Panc1 (cell line): ENCODE measurements around the gene HSPA12A. TPM values are rescaled to one million over a fixed set of nuclear protein-coding genes. Genes with fewer than 3 reads are reported as not detected.

Experiments
- ATAC-seq: fragments of 200-7000 bp; cut with Tn5 transposase; 2 replicates; pipeline ENCODE4 v1.9.1; 2020; ENCODE audit warnings: mild to moderate bottlenecking, moderate library complexity
- BruUV-seq: library from RNA; stranded (reverse); fragments of 400-500 nt; replicated peaks from 2 replicates; lab custom pipeline; 2021; lab: Mats Ljungman, UMichigan
- CTCF ChIA-PET: fragments of 300-600 bp; sonication (Branson Sonifier 250); formaldehyde crosslinking; loops from one replicate; lab custom pipeline; 2022; ENCODE audit warnings: antibody characterized with exemption; lab: Charles Lee
- POLR2A ChIA-PET: fragments of 300-600 bp; sonication (Branson Sonifier 250); formaldehyde crosslinking; loops from one replicate; lab custom pipeline; 2022; ENCODE audit warnings: antibody characterized with exemption; lab: Charles Lee
- DNase-seq: peaks from one replicate; pipeline ENCODE4 v3.0.0-alpha.2; 2010; ENCODE audit warnings: low read depth, low spot score
- H3K27ac ChIP-seq: 2 replicates; pipeline ENCODE4 v1.5.1; 2011; ENCODE audit warnings: mild to moderate bottlenecking, low read length, inconsistent platforms
- H3K27me3 ChIP-seq: fragments of 200-500 bp; sonication (Bioruptor generic); 2 replicates; pipeline ENCODE4 v1.6.0; 2014; ENCODE audit warnings: low read length, inconsistent platforms; ENCODE audit not compliant: control insufficient read depth, insufficient read depth
- H3K36me3 ChIP-seq: fragments of 200-500 bp; sonication (Bioruptor generic); 2 replicates; pipeline ENCODE4 v1.5.1; 2014; ENCODE audit warnings: inconsistent platforms, mild to moderate bottlenecking, low read length, moderate library complexity; ENCODE audit not compliant: control insufficient read depth, insufficient read depth
- H3K4me1 ChIP-seq: 2 replicates; pipeline ENCODE4 v1.5.1; 2011; ENCODE audit warnings: inconsistent platforms, mild to moderate bottlenecking, low read length, moderate library complexity; ENCODE audit not compliant: control insufficient read depth, insufficient read depth
- H3K4me3 ChIP-seq, 2 experiments: 2 replicates each; pipeline ENCODE4 v1.5.1; 2011 to 2012; ENCODE audit warnings: low read depth in 2 of 2, low read length in 2 of 2, mild to moderate bottlenecking in 2 of 2, inconsistent platforms in 1 of 2, moderate library complexity in 1 of 2
- H3K9me3 ChIP-seq: fragments of 200-500 bp; sonication (Bioruptor generic); 2 replicates; pipeline ENCODE4 v1.5.1; 2014; ENCODE audit warnings: low read depth, mild to moderate bottlenecking, inconsistent platforms, low read length, moderate library complexity; ENCODE audit not compliant: control insufficient read depth, insufficient read depth
- POLR2AphosphoS5 ChIP-seq: IDR thresholded peaks from 2 replicates; pipeline ENCODE4 v1.6.1; 2012; ENCODE audit warnings: mild to moderate bottlenecking, low read depth, low read length, moderate library complexity
- REST ChIP-seq, 2 experiments: IDR thresholded peaks; 2 replicates each; pipeline ENCODE4 v1.6.1; 2011 to 2012; ENCODE audit warnings: low read depth in 2 of 2, control low read depth in 1 of 2, low read length in 1 of 2, mild to moderate bottlenecking in 1 of 2, moderate library complexity in 1 of 2; ENCODE audit not compliant: insufficient read depth in 1 of 2
- SIN3A ChIP-seq: IDR thresholded peaks from 2 replicates; pipeline ENCODE4 v1.6.1; 2012; ENCODE audit warnings: low read depth, mild to moderate bottlenecking, low read length, moderate library complexity, borderline replicate concordance; ENCODE audit not compliant: insufficient read depth
- TCF7L2 ChIP-seq: IDR thresholded peaks from 2 replicates; pipeline ENCODE4 v1.6.1; 2011; ENCODE audit warnings: mild to moderate bottlenecking, low read depth, low read length, inconsistent platforms
- in situ Hi-C: cut with HindIII; loops from 2 replicates; pipeline ENCODE4 v1.10.0; 2016; ENCODE audit warnings: low sequenced_read_pairs, low pct_unique_long_range_greater_than_20kb
- intact Hi-C: fragments of 100-400 bp; cut with micrococcal nuclease; formaldehyde crosslinking; loops from one replicate; pipeline ENCODE4 v1.10.0; 2022; ENCODE audit not compliant: unreplicated experiment
- total RNA-seq: library from RNA; stranded (reverse); gene quantifications from one replicate; pipeline ENCODE4 v1.2.1, GENCODE V29; 2021; ENCODE audit not compliant: unreplicated experiment
- TF ChIP-seq, protein P1 (sequence below): fragments of 450-650 bp; IDR thresholded peaks from 2 replicates; pipeline ENCODE4 v1.5.1; 2017; ENCODE audit warnings: mild to moderate bottlenecking

The HSPA12A gene
- total RNA-seq, 1 experiment from 2014 or later: 7.7 TPM

DNA sequence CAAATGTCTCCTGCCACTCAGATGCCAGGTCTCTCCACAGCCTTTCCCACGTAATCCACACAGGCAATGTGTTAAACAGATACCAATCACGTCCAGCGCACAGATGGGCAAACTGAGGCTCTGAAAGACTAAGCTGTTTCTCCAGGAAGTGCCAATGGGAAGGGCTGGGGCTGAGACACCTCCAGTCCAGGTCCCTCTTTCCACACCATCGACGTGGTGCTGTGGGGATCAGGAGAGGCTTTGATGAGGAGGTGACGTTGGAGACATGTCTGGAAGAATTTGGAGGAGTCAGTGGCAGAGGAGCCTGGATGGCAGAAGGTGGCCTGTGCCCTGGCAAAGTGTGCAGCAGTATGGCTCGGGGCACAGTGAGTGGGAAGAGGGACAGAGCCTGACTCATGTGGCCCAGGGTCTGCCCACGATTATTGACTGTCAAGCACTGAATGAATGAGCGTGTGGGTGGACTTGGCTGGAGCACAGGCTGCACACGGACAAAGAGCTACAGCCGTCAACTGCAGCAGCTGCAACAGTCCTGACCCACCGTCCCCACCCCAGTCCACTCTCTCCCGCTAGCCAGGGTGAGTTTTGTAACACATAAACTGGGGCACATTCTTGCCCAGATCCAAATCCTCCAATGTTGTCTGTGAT, 40.8 kb upstream of the HSPA12A start:
- Histone ChIP-seq H3K4me3 (no peak overlapping the region), H3K4me1 (no peaks in the 10 kb centered on the region), H3K27me3 (no peaks in the 10 kb centered on the region), H3K9me3 (no peaks in the 10 kb centered on the region), H3K27ac (no peak overlapping the region), H3K36me3 (no peaks in the 10 kb centered on the region)
- POLR2A ChIA-PET: no interaction called here
- in situ Hi-C loops: no loop called here
- TF ChIP-seq, protein P1, sequence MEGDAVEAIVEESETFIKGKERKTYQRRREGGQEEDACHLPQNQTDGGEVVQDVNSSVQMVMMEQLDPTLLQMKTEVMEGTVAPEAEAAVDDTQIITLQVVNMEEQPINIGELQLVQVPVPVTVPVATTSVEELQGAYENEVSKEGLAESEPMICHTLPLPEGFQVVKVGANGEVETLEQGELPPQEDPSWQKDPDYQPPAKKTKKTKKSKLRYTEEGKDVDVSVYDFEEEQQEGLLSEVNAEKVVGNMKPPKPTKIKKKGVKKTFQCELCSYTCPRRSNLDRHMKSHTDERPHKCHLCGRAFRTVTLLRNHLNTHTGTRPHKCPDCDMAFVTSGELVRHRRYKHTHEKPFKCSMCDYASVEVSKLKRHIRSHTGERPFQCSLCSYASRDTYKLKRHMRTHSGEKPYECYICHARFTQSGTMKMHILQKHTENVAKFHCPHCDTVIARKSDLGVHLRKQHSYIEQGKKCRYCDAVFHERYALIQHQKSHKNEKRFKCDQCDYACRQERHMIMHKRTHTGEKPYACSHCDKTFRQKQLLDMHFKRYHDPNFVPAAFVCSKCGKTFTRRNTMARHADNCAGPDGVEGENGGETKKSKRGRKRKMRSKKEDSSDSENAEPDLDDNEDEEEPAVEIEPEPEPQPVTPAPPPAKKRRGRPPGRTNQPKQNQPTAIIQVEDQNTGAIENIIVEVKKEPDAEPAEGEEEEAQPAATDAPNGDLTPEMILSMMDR: no peak
- TF ChIP-seq SIN3A: no peak
- no peak for TF ChIP-seq REST (IDR thresholded peaks at IDR 0.05; ENCODE audit: insufficient read depth in 1 of 2, low read depth in 2 of 2, low read length in 1 of 2)
- TF ChIP-seq POLR2AphosphoS5: no peak
- TF ChIP-seq TCF7L2: no peak
- CTCF ChIA-PET: no interaction called here
- no TSS peak for BruUV-seq
- DNase-seq: no peak
- intact Hi-C loops: no loop called here
- ATAC-seq: no peak

DNA sequence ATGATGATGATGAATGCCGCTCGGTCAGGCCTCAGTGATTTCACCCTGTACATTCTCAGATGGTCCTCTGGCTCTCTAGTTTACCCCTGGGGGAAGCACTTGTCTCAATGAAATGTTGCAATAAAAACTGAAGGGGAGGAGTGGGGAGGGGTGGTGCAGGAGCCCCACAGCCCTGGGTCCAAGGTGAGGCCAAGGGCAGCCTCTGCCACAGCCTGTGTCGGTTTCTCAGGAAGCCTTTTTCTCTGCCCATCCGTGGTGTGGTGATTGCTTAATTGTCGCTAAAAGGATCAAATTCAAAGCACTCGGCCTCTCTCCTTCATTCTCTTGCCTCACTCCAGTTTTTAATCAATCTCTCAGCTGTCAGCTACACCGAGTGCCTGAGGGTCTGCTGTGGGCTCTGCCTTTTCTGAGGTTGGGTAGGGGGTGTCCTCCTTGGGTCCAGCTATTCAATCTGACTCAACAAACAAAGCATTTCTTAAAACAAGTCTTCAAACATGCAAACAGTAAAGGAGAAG, 39.1 kb upstream of the HSPA12A start:
- intact Hi-C loops: no loop called here
- Histone ChIP-seq H3K4me3 (no peak overlapping the region), H3K27ac (no peak overlapping the region), H3K36me3 (no peaks in the 10 kb centered on the region), H3K27me3 (no peaks in the 10 kb centered on the region), H3K4me1 (no peaks in the 10 kb centered on the region), H3K9me3 (no peaks in the 10 kb centered on the region)
- TF ChIP-seq SIN3A (no peak), POLR2AphosphoS5 (no peak), TCF7L2 (no peak), REST (IDR thresholded peaks at IDR 0.05; ENCODE audit: insufficient read depth in 1 of 2, low read depth in 2 of 2, low read length in 1 of 2) (no peak)
- TF ChIP-seq, protein P1: no peak
- DNase-seq (no peak), ATAC-seq (no peak)
- ChIA-PET CTCF (no interaction called here), POLR2A (no interaction called here)
- in situ Hi-C loops: no loop called here
- no TSS peak for BruUV-seq
